H1 (cell line): ENCODE results near the gene INHBB. TPM values are rescaled to one million over a fixed set of nuclear protein-coding genes. Genes with fewer than 3 reads are reported as not detected.

Source experiments
- CTCF ChIA-PET: fragments of 300-600 bp; sonication (Branson Sonifier 250); formaldehyde crosslinking; loops from one replicate; lab custom pipeline; 2021; ENCODE audit not compliant: partially characterized antibody; lab: Charles Lee
- POLR2A ChIA-PET: fragments of 300-600 bp; sonication (Branson Sonifier 250); formaldehyde crosslinking; loops from one replicate; lab custom pipeline; 2021; ENCODE audit warnings: inconsistent platforms; ENCODE audit not compliant: partially characterized antibody; lab: Charles Lee
- DNase-seq, 2 experiments: peaks; one replicate each; pipeline versions ENCODE4 v3.0.0 to v3.0.0-alpha.2; 2010 to 2022; ENCODE audit warnings: low spot score in 2 of 2, low read depth in 1 of 2, mixed read lengths in 1 of 2
- FAIRE-seq: peaks from 2 replicates; lab custom pipeline; 2011; peaks lifted over from hg19 to GRCh38; lab: Jason Lieb, UNC
- H2AFZ ChIP-seq: 2 replicates; pipeline ENCODE4 v1.8.1; 2012; ENCODE audit warnings: low read length, inconsistent platforms
- H2AK5ac ChIP-seq: 2 replicates; pipeline ENCODE4 v1.6.1; 2013; ENCODE audit warnings: low read depth, low read length
- H2BK120ac ChIP-seq: replicated peaks from 2 replicates; pipeline ENCODE3; 2013; ENCODE audit warnings: low read depth, low read length, inconsistent platforms
- H2BK12ac ChIP-seq: 2 replicates; pipeline ENCODE4 v1.6.1; 2013; ENCODE audit warnings: low read depth, low read length
- H2BK15ac ChIP-seq: 2 replicates; pipeline ENCODE4 v1.6.1; 2013; ENCODE audit warnings: low read length
- H2BK20ac ChIP-seq: 2 replicates; pipeline ENCODE4 v1.6.1; 2013; ENCODE audit warnings: low read length
- H2BK5ac ChIP-seq: 2 replicates; pipeline ENCODE4 v1.6.1; 2013; ENCODE audit warnings: low read depth, low read length
- H3K14ac ChIP-seq: 2 replicates; pipeline ENCODE4 v1.6.1; 2013; ENCODE audit warnings: inconsistent platforms; ENCODE audit not compliant: insufficient read length
- H3K18ac ChIP-seq: 2 replicates; pipeline ENCODE4 v1.6.1; 2013; ENCODE audit warnings: low read length; ENCODE audit errors: extremely low read depth
- H3K23ac ChIP-seq: 2 replicates; pipeline ENCODE4 v1.6.1; 2013; ENCODE audit warnings: inconsistent platforms; ENCODE audit not compliant: insufficient read length
- H3K23me2 ChIP-seq: 2 replicates; pipeline ENCODE4 v1.6.1; 2013; ENCODE audit warnings: low read depth, low read length
- H3K27ac ChIP-seq: 2 replicates; pipeline ENCODE4 v1.6.1; 2011; ENCODE audit warnings: low read depth, low read length, inconsistent platforms
- H3K27me3 ChIP-seq, 4 experiments: replicated peaks in 1 of 4; 1 replicate in 1 of 4; 2 replicates in 3 of 4; pipeline versions ENCODE4 v1.6.1 to v1.8.1; 2011 to 2013; ENCODE audit warnings: low read length in 3 of 4, mild to moderate bottlenecking in 3 of 4, inconsistent platforms in 2 of 4, mixed read lengths in 2 of 4, moderate library complexity in 1 of 4; ENCODE audit not compliant: control insufficient read depth in 3 of 4, insufficient read depth in 3 of 4; ENCODE audit errors: extremely low read depth in 1 of 4
- H3K36me3 ChIP-seq, 4 experiments: 2 replicates each; pipeline versions ENCODE4 v1.6.1 to v1.8.1; 2011 to 2013; ENCODE audit warnings: mild to moderate bottlenecking in 4 of 4, low read length in 3 of 4, moderate library complexity in 2 of 4, control low read depth in 1 of 4, inconsistent platforms in 1 of 4; ENCODE audit not compliant: insufficient read depth in 4 of 4, control insufficient read depth in 2 of 4
- H3K4ac ChIP-seq: replicated peaks from 2 replicates; pipeline ENCODE3; 2013; ENCODE audit warnings: low read length, low read depth, mixed read lengths, inconsistent platforms; ENCODE audit not compliant: insufficient read length
- H3K4me1 ChIP-seq, 4 experiments: replicated peaks in 1 of 4; 1 replicate in 1 of 4; 2 replicates in 3 of 4; pipeline versions ENCODE4 v1.6.1 to v1.8.1; 2011 to 2013; ENCODE audit warnings: low read length in 3 of 4, inconsistent platforms in 2 of 4, mixed read lengths in 1 of 4; ENCODE audit not compliant: insufficient read depth in 4 of 4, control insufficient read depth in 3 of 4
- H3K4me2 ChIP-seq, 2 experiments: 2 replicates each; pipeline versions ENCODE4 v1.6.1 to v1.8.1; 2011 to 2013; ENCODE audit warnings: low read depth in 2 of 2, low read length in 2 of 2, control low read depth in 1 of 2, inconsistent platforms in 1 of 2, mild to moderate bottlenecking in 1 of 2; ENCODE audit not compliant: insufficient read depth in 1 of 2
- H3K4me3 ChIP-seq, 4 experiments: fragments of 200-600, 300-600 bp in 1 of 4; sonication (generic), shearing (Covaris generic), sonication (Bioruptor Twin) in 1 of 4; 2 replicates each; pipeline versions ENCODE4 v1.5.1 to v1.8.1; 2011 to 2016; ENCODE audit warnings: low read length in 4 of 4, low read depth in 3 of 4, control low read depth in 2 of 4, inconsistent platforms in 2 of 4, mild to moderate bottlenecking in 2 of 4, mixed read lengths in 1 of 4, moderate library complexity in 1 of 4; ENCODE audit not compliant: insufficient read depth in 2 of 4; ENCODE audit errors: extremely low read depth in 1 of 4
- H3K56ac ChIP-seq: replicated peaks from 2 replicates; pipeline ENCODE3; 2013; ENCODE audit warnings: low read depth, mild to moderate bottlenecking, mixed read lengths, low read length, inconsistent platforms; ENCODE audit not compliant: insufficient read length
- H3K79me1 ChIP-seq: 2 replicates; pipeline ENCODE4 v1.6.1; 2013; ENCODE audit warnings: low read depth, low read length, control low read depth
- H3K79me2 ChIP-seq, 2 experiments: 2 replicates each; pipeline versions ENCODE4 v1.6.1 to v1.8.1; 2012 to 2013; ENCODE audit warnings: low read length in 2 of 2, mild to moderate bottlenecking in 2 of 2, inconsistent platforms in 1 of 2; ENCODE audit not compliant: insufficient read depth in 2 of 2, control insufficient read depth in 1 of 2
- H3K9ac ChIP-seq, 4 experiments: replicated peaks in 1 of 4; 1 replicate in 1 of 4; 2 replicates in 3 of 4; pipeline versions ENCODE4 v1.6.1 to v1.8.1; 2011 to 2013; ENCODE audit warnings: low read depth in 3 of 4, low read length in 3 of 4, control low read depth in 2 of 4, mild to moderate bottlenecking in 2 of 4, moderate library complexity in 2 of 4, inconsistent platforms in 1 of 4; ENCODE audit errors: extremely low read depth in 1 of 4
- H3K9me3 ChIP-seq, 2 experiments: 2 replicates each; pipeline versions ENCODE4 v1.6.1 to v1.8.1; 2012 to 2013; ENCODE audit warnings: mild to moderate bottlenecking in 2 of 2, moderate library complexity in 2 of 2, control low read depth in 1 of 2, inconsistent platforms in 1 of 2, low read depth in 1 of 2, low read length in 1 of 2, mixed read lengths in 1 of 2; ENCODE audit not compliant: insufficient read depth in 2 of 2
- H4K20me1 ChIP-seq, 2 experiments: replicated peaks in 1 of 2; 2 replicates each; pipeline versions ENCODE3 to v1.8.1; 2011 to 2013; ENCODE audit warnings: inconsistent platforms in 2 of 2, low read length in 2 of 2, mild to moderate bottlenecking in 1 of 2; ENCODE audit not compliant: insufficient read depth in 2 of 2, control insufficient read depth in 1 of 2
- H4K5ac ChIP-seq: 2 replicates; pipeline ENCODE4 v1.6.1; 2013; ENCODE audit warnings: low read length, low read depth, mixed read lengths, inconsistent platforms; ENCODE audit not compliant: insufficient read length
- H4K8ac ChIP-seq: 2 replicates; pipeline ENCODE4 v1.8.0; 2013; ENCODE audit warnings: mild to moderate bottlenecking, moderate library complexity, low read length, inconsistent platforms; ENCODE audit not compliant: insufficient read depth; ENCODE audit errors: extremely low read depth
- H4K91ac ChIP-seq: replicated peaks from 2 replicates; pipeline ENCODE3; 2013; ENCODE audit warnings: low read length, mixed read lengths, inconsistent platforms; ENCODE audit not compliant: insufficient read length
- CHD1 ChIP-seq: IDR thresholded peaks from 2 replicates; pipeline ENCODE4 v1.6.1; 2012; ENCODE audit warnings: low read depth, low read length, improper control_type of control experiment
- FOSL1 ChIP-seq: IDR thresholded peaks from 2 replicates; pipeline ENCODE4 v1.6.1; 2011; ENCODE audit warnings: mild to moderate bottlenecking, low read depth, low read length, moderate library complexity; ENCODE audit not compliant: insufficient read depth
- GTF2F1 ChIP-seq: IDR thresholded peaks from 2 replicates; pipeline ENCODE4 v1.6.1; 2012; ENCODE audit warnings: low read depth, low read length, improper control_type of control experiment, borderline replicate concordance
- HDAC6 ChIP-seq: IDR thresholded peaks from one replicate; pipeline ENCODE4 v1.7.1; 2012; ENCODE audit warnings: low read depth, mild to moderate bottlenecking, inconsistent platforms, low read length, moderate library complexity
- KDM5A ChIP-seq: fragments of 200-600 bp; IDR thresholded peaks from 2 replicates; pipeline ENCODE4 v1.7.1; 2012; ENCODE audit warnings: mild to moderate bottlenecking, low read length, inconsistent platforms, mixed read lengths
- PHF8 ChIP-seq: fragments of 200-600 bp; sonication (generic); conservative IDR thresholded peaks from 2 replicates; pipeline ENCODE4 v1.7.1; 2012; ENCODE audit warnings: low read depth, mild to moderate bottlenecking, inconsistent platforms, low read length, moderate library complexity
- POLR2A ChIP-seq, 2 experiments: IDR thresholded peaks; 1 replicate in 1 of 2; 2 replicates in 1 of 2; pipeline ENCODE4 v1.6.1; 2011; ENCODE audit warnings: low read depth in 2 of 2, low read length in 2 of 2, mild to moderate bottlenecking in 2 of 2; ENCODE audit errors: control extremely low read depth in 1 of 2
- RAD21 ChIP-seq, 2 experiments: IDR thresholded peaks in 1 of 2; conservative IDR thresholded peaks in 1 of 2; 2 replicates each; pipeline ENCODE4 v1.6.1; 2011; ENCODE audit warnings: low read depth in 2 of 2, low read length in 2 of 2, improper control_type of control experiment in 1 of 2, inconsistent platforms in 1 of 2, mild to moderate bottlenecking in 1 of 2, moderate library complexity in 1 of 2
- RFX5 ChIP-seq: IDR thresholded peaks from 2 replicates; pipeline ENCODE4 v1.6.1; 2011; ENCODE audit warnings: low read depth, low read length, improper control_type of control experiment, borderline replicate concordance
- SAP30 ChIP-seq: fragments of 300-600 bp; sonication (generic); IDR thresholded peaks from 2 replicates; pipeline ENCODE4 v1.7.1; 2012; ENCODE audit warnings: low read length, moderate library complexity, mild to moderate bottlenecking, inconsistent platforms; ENCODE audit not compliant: insufficient read depth, insufficient replicate concordance
- SIRT6 ChIP-seq: IDR thresholded peaks from one replicate; pipeline ENCODE4 v1.7.1; 2012; ENCODE audit warnings: low read length, inconsistent platforms
- USF2 ChIP-seq: IDR thresholded peaks from 2 replicates; pipeline ENCODE4 v1.6.1; 2011; ENCODE audit warnings: low read length, improper control_type of control experiment
- WGBS, 2 experiments: shearing (Covaris generic) in 1 of 2; methylation state at CpG; one replicate each; pipeline versions ENCODE4 v1.1.6 to v1.1.7; 2013 to 2015; ENCODE audit warnings: low lambda C conversion rate in 2 of 2, mixed read lengths in 2 of 2, inconsistent platforms in 1 of 2, low coverage in 1 of 2, missing lambda C conversion rate in 1 of 2; ENCODE audit not compliant: insufficient replicate concordance in 2 of 2, insufficient coverage in 1 of 2, insufficient read length in 1 of 2; ENCODE audit errors: extremely low coverage in 1 of 2, missing lambda C conversion rate in 1 of 2; 5-methylcytosine and 5-hydroxymethylcytosine counted together
- polyA plus RNA-seq, 7 experiments: library from polyadenylated mRNA; depleted of rRNA in 3 of 7; stranded (reverse) in 5 of 7; unstranded in 2 of 7; fragments of >200 nt in 5 of 7; fragments of 200-250 nt in 2 of 7; gene quantifications; 1 replicate in 5 of 7; 2 replicates in 1 of 7; 4 replicates in 1 of 7; pipeline versions ENCODE4 v1.2.1 to v1.2.3, GENCODE V29; 2011 to 2013; ENCODE audit warnings: missing spikeins in 2 of 7, mixed read lengths in 2 of 7
- total RNA-seq: library from RNA; stranded (reverse); fragmentation: NEBNext Ultra II Directional; extraction: Animal tissue kit (Norgen Biotek cat#: 25700); gene quantifications from 2 replicates; pipeline ENCODE4 v1.2.1, GENCODE V29; 2021

INHBB gene
- total and polyA plus RNA-seq, 2 of the 8 experiments (the other 6 are each of a cell fraction or from before 2014, with no cell fraction given): 0.30 to 0.32 TPM

- Histone ChIP-seq H3K36me3 (peaks cover 0 to 19% (median 0%) of the 10 kb centered on the region in 4 experiments; a peak in 2 of 8 replicates), H4K8ac (no peak overlapping the region), H3K9me3 (no peaks in the 10 kb centered on the region), H2BK15ac (no peak overlapping the region), H2BK20ac (no peak overlapping the region), H2BK5ac (no peak overlapping the region), H3K56ac (no peak overlapping the region), H3K27ac (no peak overlapping the region), H4K5ac (no peak overlapping the region), H2BK120ac (no peak overlapping the region), H3K79me1 (no peaks in the 10 kb centered on the region), H4K91ac (no peak overlapping the region), H3K14ac (no peak overlapping the region), H3K4me2 (no peak overlapping the region), H3K4me3 (no peak overlapping the region), H2BK12ac (no peak overlapping the region), H3K4ac (no peak overlapping the region), H3K27me3 (peaks cover 45 to 66% (median 58%) of the 10 kb centered on the region in 4 experiments), H2AK5ac (0 out of 2 replicates have a peak overlapping the region, but pooled peaks have one; percentile 39), H3K4me1 (peaks cover 0 to 19% (median 7%) of the 10 kb centered on the region in 4 experiments; a peak in 5 of 7 replicates), H3K9ac (no peak overlapping the region), H3K79me2 (no peaks in the 10 kb centered on the region), H2AFZ (no peak overlapping the region), H3K23ac (no peak overlapping the region), H3K18ac (no peak overlapping the region), H4K20me1 (peaks cover 0 to 3% of the 10 kb centered on the region in 2 experiments), H3K23me2 (peaks cover 13% of the 10 kb centered on the region; the same call in 1 of the 2 replicates)
- ChIA-PET POLR2A (interaction anchor here (1.5 kb wide), 1 partner anchor 99 kb away, joined by 3 read pairs; no protein-coding TSS in a partner anchor), CTCF (interaction anchor here (0.7 to 9.9 kb wide), 31 partner anchors 9 to 340 kb away, joined by 3 to 118 read pairs (median 6); no protein-coding TSS in a partner anchor)
- FAIRE-seq (no peak), DNase-seq (no peak)
- WGBS, 2 experiments: 52% methylated on average over 6 of the region's 7 CpGs; no CpG with 5 or more reads in 1 of the 2 experiments
- TF ChIP-seq SAP30: no peak
- TF ChIP-seq GTF2F1: no peak
- no peak for TF ChIP-seq RFX5
- TF ChIP-seq FOSL1: no peak
- TF ChIP-seq KDM5A: no peak
- TF ChIP-seq USF2: no peak
- no peak for TF ChIP-seq PHF8
- TF ChIP-seq POLR2A (IDR thresholded peaks at IDR 0.05; ENCODE audit: control extremely low read depth in 1 of 2, low read depth in 2 of 2, low read length in 2 of 2): no peak
- peak; percentile 28 to 38; a peak in 3 of 4 replicates for TF ChIP-seq RAD21 (IDR thresholded peaks at IDR 0.05 in 1 of 2, conservative IDR thresholded peaks at IDR 0.05 in 1 of 2; ENCODE audit: low read depth in 2 of 2, low read length in 2 of 2)
- TF ChIP-seq HDAC6: no peak
- no peak for TF ChIP-seq CHD1
- TF ChIP-seq SIRT6: no peak
Measured at GRCh38 chr2:120342446-120342845, 3.5 kb upstream of the INHBB start.
